Peyer's patch (tissue), 4 donors: Measurements from ENCODE around the gene THOC1.

ENCODE experiments used
- POLR2A ChIP-seq, 2 donors: fragments of 450-650 bp; IDR thresholded peaks; one replicate each; pipeline ENCODE4 v1.5.1; 2017; ENCODE audit warnings: antibody characterized with exemption in 2 of 2, mild to moderate bottlenecking in 2 of 2, moderate library complexity in 2 of 2
- TF ChIP-seq, protein P1 (sequence below), 6 experiments: fragments of 450-650 bp in 4 of 6; fragments of 200-600 bp in 2 of 6; sonication (generic) in 1 of 6; IDR thresholded peaks; one replicate each; pipeline ENCODE4 v1.5.1; 2017 to 2019; ENCODE audit warnings: antibody characterized with exemption in 6 of 6, mild to moderate bottlenecking in 3 of 6, moderate library complexity in 1 of 6

DNA sequence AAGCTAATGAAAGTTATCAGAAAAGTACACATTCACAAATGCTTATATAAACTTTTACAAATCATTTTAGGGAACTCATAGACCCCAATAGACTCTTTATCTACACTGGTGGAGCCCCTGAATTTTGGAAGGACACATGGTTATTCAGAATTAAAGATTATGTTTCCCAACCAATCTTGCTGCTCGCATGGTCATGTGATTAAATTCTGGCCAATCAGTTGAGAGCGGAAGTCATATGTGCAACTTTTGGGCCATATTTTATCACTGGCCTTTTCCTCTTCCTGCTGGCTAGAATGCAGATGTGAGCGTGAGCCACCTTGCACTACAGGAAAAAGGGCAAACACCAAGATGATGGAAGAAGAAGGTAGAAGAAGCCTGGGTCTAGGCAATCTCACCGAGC lies 19.8 kb downstream of the THOC1 start:
- TF ChIP-seq, protein P1, sequence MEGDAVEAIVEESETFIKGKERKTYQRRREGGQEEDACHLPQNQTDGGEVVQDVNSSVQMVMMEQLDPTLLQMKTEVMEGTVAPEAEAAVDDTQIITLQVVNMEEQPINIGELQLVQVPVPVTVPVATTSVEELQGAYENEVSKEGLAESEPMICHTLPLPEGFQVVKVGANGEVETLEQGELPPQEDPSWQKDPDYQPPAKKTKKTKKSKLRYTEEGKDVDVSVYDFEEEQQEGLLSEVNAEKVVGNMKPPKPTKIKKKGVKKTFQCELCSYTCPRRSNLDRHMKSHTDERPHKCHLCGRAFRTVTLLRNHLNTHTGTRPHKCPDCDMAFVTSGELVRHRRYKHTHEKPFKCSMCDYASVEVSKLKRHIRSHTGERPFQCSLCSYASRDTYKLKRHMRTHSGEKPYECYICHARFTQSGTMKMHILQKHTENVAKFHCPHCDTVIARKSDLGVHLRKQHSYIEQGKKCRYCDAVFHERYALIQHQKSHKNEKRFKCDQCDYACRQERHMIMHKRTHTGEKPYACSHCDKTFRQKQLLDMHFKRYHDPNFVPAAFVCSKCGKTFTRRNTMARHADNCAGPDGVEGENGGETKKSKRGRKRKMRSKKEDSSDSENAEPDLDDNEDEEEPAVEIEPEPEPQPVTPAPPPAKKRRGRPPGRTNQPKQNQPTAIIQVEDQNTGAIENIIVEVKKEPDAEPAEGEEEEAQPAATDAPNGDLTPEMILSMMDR (IDR thresholded peaks at IDR 0.05), result no peak
- TF ChIP-seq POLR2A (IDR thresholded peaks at IDR 0.05), result no peak
